Glutamatergic neuron (in vitro differentiated cells): Measurements from ENCODE around the gene AMPH. TPM values are rescaled to one million over a fixed set of nuclear protein-coding genes. Genes with fewer than 3 reads are reported as not detected.
A peak's percentile ranks its signal among the peaks of the same experiment; 100 is the strongest.

Source experiments
- DNase-seq: peaks from one replicate; pipeline ENCODE4 v3.0.0; 2022
- H3K27ac Mint-ChIP-seq: one replicate; pipeline ENCODE4 v1.8.0; 2020; ENCODE audit warnings: mild to moderate bottlenecking, mixed read lengths, inconsistent platforms; ENCODE audit not compliant: unreplicated experiment
- H3K27me3 Mint-ChIP-seq: one replicate; pipeline ENCODE4 v1.8.0; 2020; ENCODE audit warnings: mild to moderate bottlenecking, moderate library complexity, mixed read lengths, inconsistent platforms; ENCODE audit not compliant: unreplicated experiment
- H3K36me3 Mint-ChIP-seq: one replicate; pipeline ENCODE4 v1.8.0; 2020; ENCODE audit warnings: mild to moderate bottlenecking, mixed read lengths, inconsistent platforms; ENCODE audit not compliant: unreplicated experiment
- H3K4me1 Mint-ChIP-seq: one replicate; pipeline ENCODE4 v1.8.0; 2020; ENCODE audit warnings: mild to moderate bottlenecking, low read depth, mixed read lengths, inconsistent platforms; ENCODE audit not compliant: unreplicated experiment
- H3K4me3 Mint-ChIP-seq: one replicate; pipeline ENCODE4 v1.8.0; 2020; ENCODE audit warnings: mild to moderate bottlenecking, mixed read lengths, inconsistent platforms; ENCODE audit not compliant: unreplicated experiment
- H3K9me3 Mint-ChIP-seq: one replicate; pipeline ENCODE4 v1.8.0; 2020; ENCODE audit warnings: mild to moderate bottlenecking, moderate library complexity, mixed read lengths, inconsistent platforms; ENCODE audit not compliant: unreplicated experiment
- long read RNA-seq: library from polyadenylated mRNA; unstranded; transcript quantifications from one replicate; pipeline ENCODE4 v2.0.0, GENCODE V29; 2020; ENCODE audit not compliant: unreplicated experiment
- total RNA-seq: library from RNA; stranded (reverse); fragmentation: NEBNext Ultra II Directional; extraction: Animal tissue kit (Norgen Biotek cat#: 25700); gene quantifications from one replicate; pipeline ENCODE4 v1.2.1, GENCODE V29; 2021; ENCODE audit not compliant: unreplicated experiment
- TF ChIP-seq, protein P1 (sequence below): fragments of 200-600 bp; sonication (generic); IDR thresholded peaks from one replicate; pipeline ENCODE4 v1.5.0; 2021; ENCODE audit not compliant: partially characterized antibody, unreplicated experiment

Gene AMPH
- total RNA-seq: 9.4 TPM
- long read RNA-seq, partial matches to known transcripts: 0 of 1 reads
- long read RNA-seq, other reads (novel, unspliced or antisense): 0 of 1 reads

DNA sequence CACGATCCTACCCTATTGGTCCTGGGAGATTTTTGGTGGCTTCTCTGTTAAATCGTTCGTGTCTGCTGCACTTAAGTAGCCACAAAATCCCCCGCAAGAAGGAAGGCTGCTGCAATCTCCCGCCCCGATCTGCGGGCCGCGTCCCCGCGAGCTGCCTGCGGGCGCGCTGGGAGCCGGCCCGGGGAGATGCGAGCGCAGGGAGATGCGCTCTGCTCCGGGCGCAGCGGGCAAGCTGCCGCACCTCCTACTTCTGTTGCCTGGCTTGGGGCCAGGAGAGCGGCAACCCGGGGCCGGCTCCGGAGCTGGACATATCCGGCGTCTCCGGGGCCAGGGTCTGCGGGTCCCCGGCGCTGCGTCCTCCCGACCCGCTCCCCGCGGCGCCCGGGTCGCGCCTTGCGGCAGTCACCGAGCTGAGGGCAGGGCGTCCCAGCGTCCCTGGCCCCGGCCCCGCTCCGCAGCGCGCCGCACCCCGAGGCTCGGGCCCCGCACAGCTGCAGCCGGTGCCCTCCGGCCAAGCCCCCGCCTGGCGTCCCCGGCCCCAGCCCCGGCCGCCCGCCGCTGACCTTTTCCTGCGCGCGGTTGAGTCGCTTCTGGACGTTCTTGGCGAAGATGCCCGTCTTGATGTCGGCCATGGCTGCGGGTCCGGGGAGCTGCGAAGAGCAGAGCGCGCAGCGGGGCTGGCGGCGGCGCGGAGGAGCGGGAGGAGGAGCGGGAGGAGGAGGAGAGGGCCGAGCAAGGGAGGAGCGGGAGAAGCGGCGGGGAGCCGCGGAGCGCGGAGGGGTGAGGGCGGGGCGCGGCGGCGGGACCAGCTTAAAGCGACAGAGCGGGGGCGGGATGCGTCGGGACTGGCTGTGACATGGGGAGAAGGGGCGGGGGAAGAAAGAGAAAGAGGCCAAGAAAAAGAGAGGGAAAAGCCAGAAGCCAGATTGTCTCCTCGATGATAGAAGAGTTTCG lies at the start of gene AMPH:
AMPH (minus strand) TSS at position 654 of the 954 bp plus-strand sequence; CDS start at position 632, 22 bp downstream.
- Mint-ChIP-seq H3K9me3 (peaks cover 4% of the 10 kb centered on the region), H3K4me3 (peak within 1 kb of the TSS; percentile 77)

DNA sequence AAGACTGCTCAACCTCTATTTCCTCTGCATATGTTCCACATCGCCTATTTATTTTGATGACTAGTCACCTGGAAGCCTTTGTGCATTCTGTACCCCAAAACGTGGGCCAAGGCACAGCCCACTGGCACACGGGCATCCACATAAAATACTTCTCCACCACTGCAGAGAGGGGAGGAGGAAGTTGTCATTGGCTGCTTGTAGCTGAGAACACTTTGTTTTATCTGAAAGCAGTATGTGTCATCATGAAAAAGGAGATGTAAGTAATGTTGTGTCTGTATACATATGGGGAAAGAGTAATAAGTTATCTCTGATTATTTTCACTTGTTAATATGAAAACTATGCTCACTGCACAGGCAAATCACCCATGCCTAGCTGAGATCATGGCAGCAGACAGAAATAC lies 48.2 kb upstream of the AMPH start:
- Mint-ChIP-seq H3K9me3 (no peaks in the 10 kb centered on the region), H3K4me1 (peaks cover 4% of the 10 kb centered on the region), H3K4me3 (no peak overlapping the region), H3K36me3 (no peaks in the 10 kb centered on the region), H3K27ac (no peak overlapping the region), H3K27me3 (peaks cover 1% of the 10 kb centered on the region)
- TF ChIP-seq, protein P1, sequence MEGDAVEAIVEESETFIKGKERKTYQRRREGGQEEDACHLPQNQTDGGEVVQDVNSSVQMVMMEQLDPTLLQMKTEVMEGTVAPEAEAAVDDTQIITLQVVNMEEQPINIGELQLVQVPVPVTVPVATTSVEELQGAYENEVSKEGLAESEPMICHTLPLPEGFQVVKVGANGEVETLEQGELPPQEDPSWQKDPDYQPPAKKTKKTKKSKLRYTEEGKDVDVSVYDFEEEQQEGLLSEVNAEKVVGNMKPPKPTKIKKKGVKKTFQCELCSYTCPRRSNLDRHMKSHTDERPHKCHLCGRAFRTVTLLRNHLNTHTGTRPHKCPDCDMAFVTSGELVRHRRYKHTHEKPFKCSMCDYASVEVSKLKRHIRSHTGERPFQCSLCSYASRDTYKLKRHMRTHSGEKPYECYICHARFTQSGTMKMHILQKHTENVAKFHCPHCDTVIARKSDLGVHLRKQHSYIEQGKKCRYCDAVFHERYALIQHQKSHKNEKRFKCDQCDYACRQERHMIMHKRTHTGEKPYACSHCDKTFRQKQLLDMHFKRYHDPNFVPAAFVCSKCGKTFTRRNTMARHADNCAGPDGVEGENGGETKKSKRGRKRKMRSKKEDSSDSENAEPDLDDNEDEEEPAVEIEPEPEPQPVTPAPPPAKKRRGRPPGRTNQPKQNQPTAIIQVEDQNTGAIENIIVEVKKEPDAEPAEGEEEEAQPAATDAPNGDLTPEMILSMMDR: no peak
- DNase-seq: no peak

More for the DNA sequence above, at the start of gene AMPH:
- Mint-ChIP-seq H3K4me1 (peaks cover 8% of the 10 kb centered on the region), H3K27me3 (peaks cover 5% of the 10 kb centered on the region), H3K27ac (peak within 1 kb of the TSS; percentile 40), H3K36me3 (no peaks in the 10 kb centered on the region)
- peak; percentile 84 for DNase-seq
- TF ChIP-seq, protein P1: no peak

GRCh38 chr7:38678698-38679054 lies 47.5 kb upstream of the AMPH start:
- no peak for DNase-seq
- Mint-ChIP-seq H3K36me3 (no peaks in the 10 kb centered on the region), H3K4me1 (peaks cover 4% of the 10 kb centered on the region), H3K27me3 (peaks cover 1% of the 10 kb centered on the region), H3K27ac (no peak overlapping the region), H3K9me3 (no peaks in the 10 kb centered on the region), H3K4me3 (no peak overlapping the region)
- TF ChIP-seq, protein P1: no peak

DNA sequence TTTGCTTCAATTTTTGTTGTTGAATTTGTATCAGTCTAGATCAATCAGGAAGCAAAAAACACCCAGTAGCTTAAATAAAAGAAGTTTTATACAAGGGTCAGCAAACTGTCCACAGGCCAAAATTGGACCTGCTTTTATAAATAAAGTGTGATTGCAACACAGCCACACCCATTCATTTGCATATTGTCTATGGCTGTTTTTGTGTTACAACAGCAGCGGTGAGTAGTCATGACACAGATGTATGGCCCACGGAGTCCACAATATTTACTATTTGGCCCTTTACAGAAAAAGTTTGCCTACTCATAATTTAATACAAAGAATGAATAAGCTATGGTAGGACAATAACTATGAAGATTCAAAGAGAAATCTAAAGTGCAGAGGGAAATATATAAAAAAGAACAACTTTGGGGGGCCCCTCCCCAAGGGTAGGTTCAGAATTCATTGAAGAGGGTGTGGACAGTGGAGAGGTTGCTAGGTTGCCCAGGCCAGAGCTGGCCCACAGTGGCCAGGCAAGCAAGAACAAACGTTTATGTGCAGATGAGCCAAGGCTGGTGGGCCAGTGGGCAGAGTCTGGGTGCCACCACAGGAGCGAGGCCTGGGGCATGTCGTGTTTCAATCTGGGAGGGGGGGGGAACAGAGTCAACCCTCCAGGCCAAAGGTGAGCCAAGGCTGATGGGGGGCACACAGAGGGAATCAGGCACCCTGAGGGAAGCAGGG lies 47.0 kb upstream of the AMPH start:
- Mint-ChIP-seq H3K4me1 (peaks cover 4% of the 10 kb centered on the region), H3K4me3 (no peak overlapping the region), H3K36me3 (no peaks in the 10 kb centered on the region), H3K27me3 (peaks cover 1% of the 10 kb centered on the region), H3K27ac (no peak overlapping the region), H3K9me3 (no peaks in the 10 kb centered on the region)
- TF ChIP-seq, protein P1: no peak
- DNase-seq: no peak
